Measurements from ENCODE around the gene PTPRN2. TPM values are rescaled to one million over a fixed set of nuclear protein-coding genes. Genes with fewer than 3 reads are reported as not detected.

Gene PTPRN2
- total RNA-seq, 1 donor from 2014 or later, result 0.33 TPM

DNA sequence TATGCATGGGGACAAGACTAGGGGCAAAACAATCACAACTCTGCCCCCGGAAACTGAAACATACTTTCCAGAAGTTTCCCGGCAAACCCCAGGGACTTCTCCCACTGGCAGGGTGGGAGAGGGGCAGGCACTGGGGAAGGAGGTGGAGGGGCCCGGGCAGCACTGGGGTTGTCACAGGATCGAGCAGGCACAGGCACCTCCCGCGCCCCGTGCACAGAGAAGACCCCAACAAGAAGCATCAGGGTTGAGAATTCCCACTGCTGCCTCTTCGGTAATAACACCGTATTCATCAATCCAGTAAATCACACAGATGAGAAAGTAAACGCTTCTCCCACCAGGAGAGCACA lies 490.5 kb downstream of the PTPRN2 start:
- peak; percentile 36 for DNase-seq (ENCODE audit: low spot score)

DNA sequence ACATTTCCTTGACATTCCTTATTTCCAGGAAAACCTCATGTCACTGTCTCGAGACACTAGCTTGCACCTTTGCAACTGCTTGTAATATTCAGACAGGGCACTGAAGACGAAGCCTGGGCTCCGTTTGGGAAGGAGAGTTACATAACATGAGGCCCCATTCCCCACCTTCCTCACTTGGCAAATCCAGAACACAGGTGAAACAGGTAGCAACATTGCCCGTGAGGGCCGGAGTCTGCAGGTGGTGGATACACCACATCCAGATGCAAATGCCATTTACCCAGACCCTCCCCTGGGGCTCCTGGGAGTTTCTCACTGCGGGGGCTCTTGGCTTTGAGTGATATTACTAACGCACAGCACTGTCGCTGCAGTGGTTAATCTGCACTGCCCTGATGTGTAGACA lies 491.0 kb downstream of the PTPRN2 start:
- no peak for ATAC-seq
- DNase-seq (ENCODE audit: low spot score), result peak; percentile 33

More for the DNA sequence above, 490.5 kb downstream of the PTPRN2 start:
- ATAC-seq, result no peak

DNA sequence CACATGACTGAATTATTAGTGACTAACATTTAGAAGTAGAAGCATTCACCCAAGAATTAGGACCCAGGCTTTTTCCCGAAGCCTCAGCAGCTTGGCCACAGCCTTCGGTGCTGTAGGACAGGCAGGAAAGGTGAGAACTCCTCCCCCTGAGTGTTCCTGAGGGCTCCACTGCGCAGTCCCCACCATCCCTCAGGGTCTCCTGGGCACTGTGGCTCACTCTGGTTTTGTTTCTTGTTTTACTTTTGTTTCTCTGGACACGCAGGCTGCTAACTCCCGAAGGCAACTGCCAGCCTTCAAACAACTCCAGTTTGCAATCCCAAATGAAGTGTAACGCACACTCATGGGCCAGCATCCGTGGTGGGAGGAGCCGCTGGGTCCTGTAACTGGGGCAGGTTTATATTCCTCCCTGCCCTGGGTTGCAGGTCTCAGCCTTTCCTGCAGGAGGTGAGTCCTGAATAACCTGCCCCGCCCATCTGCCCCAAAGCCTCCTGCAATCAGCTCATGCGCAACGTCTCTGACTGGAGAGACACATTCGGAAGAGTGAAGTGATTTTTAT lies 492.9 kb downstream of the PTPRN2 start:
- ATAC-seq, result no peak
- DNase-seq (ENCODE audit: low spot score), result peak; percentile 28

DNA sequence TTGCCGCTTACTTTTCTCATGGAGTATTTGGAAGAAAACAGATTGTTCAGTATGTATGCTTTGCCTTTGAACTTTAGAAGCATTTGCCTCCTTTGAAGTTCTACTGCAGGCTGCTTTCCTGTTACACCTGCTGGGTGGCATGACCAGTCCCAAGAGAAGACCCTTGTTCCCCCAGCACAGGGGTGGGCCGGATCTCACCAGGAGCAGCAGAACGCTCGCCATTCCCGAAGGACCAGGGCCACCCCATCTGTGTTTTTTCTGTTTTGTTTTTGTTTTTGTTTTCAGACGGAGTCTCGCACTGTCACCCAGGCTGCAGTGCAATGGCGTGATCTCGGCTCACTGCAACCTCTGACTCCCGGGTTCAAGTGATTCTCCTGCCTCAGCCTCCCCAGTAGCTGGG lies 493.6 kb downstream of the PTPRN2 start:
- ATAC-seq, result no peak
- DNase-seq (ENCODE audit: low spot score), result no peak

DNA sequence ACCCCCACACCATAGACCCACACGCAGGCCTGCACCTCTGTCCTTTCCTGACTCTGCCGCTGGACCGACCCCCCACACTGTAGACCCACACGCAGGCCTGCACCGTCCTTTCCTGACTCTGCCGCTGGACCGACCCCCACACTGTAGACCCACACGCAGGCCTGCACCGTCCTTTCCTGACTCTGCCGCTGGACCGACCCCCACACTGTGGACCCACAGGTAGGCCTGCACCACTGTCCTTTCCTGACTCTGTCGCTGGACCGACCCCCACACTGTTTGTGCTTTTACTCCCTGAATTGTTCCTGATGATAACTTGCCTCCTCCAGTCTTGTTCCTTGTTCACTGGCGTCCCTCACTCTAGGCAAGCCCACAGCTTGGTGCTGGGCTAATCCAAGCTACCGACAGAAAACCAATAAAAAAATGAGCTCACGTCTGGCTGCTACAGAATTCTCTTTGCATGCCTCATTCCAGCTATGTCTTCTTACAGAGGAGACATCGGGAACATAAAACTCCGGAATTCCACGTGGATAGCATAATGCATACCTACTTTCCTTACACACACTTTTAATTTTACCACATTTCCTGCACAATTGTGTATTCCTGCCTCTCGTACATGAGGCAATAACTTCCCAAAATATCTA lies 494.3 kb downstream of the PTPRN2 start:
- peak; percentile 14 for DNase-seq (ENCODE audit: low spot score)
- no peak for ATAC-seq

DNA sequence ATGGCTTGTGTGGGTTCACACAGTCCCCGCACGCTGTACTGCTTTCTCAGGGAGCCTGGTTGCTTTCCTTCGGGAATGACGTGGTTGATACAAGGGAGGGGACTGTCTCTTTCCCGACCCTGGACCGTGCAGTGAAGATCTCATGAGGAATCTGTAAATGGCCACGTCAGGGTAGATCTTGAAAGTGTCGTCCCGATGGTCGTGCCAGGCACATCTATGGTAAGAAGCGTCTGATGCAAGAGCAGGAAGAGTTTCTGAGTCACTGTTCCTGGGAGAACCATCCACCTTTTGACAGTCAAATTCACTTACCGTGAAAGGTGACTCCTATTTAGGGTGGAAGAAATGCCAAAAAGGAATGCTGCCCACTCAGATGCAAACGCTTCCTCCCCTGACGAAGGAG lies 500.4 kb downstream of the PTPRN2 start:
- DNase-seq (ENCODE audit: low spot score) (no peak), ATAC-seq (no peak)

DNA sequence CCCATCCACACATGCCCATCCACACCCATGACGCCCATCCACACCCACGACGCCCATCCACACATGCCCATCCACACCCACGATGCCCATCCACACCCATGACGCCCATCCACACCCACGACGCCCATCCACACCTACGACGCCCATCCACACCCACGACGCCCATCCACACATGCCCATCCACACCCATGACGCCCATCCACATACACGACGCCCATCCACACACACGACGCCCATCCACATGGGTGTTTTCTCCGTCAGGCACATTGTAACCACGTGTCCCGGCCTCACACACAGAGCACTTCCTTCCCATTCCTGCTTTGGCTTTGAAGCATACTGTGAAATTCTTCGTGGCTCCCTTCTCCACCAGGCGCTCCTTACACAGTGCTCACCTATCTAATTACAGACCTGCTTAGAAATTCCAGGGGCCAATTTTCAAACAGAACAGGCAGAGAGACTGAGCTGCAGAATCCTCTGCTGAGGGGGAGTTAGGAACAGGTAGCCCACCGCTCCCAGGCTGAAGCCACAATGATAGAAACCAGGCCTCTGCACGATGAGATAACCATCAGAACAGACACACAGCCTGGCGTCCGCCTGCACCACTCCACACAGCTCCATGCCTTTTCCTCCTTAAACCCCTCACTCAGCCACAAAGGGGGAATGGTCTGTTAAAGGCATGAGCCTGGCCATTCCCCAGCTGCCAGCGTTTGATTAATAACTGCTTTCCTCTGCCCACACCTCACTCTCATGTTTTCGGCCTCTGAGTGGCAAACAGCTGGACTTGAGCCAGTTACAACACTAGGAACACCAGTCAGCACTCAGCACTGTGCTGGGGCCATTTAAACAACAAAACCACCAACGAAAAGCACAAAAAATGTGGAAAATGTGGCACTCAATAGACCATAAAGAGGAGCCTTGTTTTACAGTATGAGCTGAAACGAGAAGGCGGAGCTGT lies 501.6 kb downstream of the PTPRN2 start:
- ATAC-seq (no peak), DNase-seq (ENCODE audit: low spot score) (no peak)

DNA sequence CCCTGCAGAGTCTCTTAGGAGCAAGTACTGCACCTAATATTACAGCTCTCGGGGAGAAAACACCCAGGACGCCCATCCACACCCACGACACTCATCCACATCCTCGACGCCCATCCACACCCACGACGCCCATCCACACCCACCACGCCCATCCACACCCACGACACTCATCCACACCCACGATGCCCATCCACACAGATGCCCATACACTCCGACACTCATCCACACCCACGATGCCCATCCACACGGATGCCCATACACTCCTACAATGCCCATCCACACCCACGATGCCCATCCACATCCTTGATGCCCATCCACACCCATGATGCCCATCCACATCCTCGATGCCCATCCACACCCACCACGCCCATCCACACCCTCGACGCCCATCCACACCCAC lies 503.1 kb downstream of the PTPRN2 start:
- ATAC-seq (no peak), DNase-seq (ENCODE audit: low spot score) (no peak)

DNA sequence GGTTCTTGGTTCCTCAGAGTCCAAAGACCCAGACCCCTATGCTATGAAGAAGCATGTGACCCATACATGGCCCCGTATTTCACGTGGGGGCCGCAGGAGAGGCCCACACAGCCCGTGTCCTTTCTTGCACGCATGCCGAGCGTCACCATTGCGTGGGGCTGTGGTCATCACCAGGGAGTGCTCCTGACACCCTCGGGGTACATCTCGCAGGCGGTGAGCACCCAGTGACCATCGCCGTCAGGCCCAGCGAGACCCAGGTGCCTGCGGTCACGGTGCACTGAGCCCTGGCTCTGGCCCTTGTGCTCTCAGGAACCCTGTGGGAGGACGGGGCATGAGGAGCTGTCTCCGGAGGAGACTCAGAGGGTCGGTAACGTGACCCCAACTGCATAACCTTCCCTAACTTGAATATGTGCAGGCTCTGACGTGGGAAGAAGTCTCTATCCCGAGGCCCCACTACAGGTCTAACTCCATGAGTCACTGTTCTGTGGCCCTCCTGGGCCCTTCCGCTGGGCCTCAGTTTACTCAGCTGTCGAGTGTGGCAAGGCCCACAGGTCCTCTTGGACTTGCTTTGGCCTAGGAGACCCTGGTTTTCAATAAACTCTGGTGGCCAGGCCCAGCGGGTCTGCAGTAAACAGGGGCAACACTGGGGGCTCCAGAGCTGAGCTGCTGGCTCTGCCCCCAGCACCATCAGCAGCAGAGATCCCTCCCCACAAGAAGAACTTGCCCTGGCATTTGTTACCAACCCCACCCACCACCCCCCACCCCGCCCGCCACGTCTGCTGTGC lies 503.9 kb downstream of the PTPRN2 start:
- no peak for ATAC-seq

DNA sequence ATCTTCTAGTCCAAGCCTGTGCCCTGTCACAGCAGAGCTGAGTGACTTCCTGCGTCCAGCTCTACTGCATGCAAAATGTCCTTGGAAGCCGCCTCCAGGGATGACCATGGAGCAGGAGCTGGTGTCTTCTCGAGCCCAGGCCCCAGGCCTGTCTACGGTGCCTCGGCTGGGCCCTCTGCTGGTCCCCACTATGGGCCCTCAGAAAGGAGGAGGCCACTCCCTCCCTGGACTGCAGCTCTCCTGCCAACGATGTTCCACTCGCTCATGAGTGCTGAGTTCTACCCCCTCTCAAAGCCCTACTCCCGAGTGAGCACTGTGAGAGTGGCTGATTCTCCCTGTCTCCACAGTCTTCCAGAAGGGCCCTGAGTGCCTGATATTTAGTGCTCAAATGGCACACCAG lies 504.9 kb downstream of the PTPRN2 start:
- DNase-seq (ENCODE audit: low spot score) (no peak), ATAC-seq (no peak)

More for the DNA sequence above, 503.9 kb downstream of the PTPRN2 start:
- no peak for DNase-seq (ENCODE audit: low spot score)

DNA sequence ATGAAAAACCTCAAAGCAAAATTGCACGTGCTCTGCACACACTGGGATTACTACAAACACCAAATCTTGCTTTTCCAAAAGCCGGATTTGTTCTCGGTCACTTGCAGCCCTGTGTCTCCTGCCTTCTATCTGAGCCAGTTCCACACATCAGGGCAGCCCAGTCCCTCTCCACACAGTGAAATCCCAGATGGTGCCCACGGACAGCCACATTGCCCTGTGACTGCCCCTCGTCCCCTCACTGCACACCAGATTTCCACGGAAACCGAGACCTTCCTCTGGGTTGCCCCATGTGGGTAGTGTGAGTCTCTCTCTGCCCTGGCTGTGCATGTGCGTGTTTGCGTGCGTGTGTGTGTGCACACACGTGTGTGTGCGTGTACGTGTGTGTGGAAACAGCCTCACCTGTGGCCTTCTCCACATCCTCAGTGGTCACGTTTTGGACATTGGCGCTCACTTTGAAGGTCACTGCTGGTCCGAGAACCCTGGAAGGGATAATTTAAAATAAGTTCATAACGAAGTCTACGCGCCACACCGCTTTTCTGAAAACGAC lies 506.7 kb downstream of the PTPRN2 start:
- ATAC-seq, result no peak

DNA sequence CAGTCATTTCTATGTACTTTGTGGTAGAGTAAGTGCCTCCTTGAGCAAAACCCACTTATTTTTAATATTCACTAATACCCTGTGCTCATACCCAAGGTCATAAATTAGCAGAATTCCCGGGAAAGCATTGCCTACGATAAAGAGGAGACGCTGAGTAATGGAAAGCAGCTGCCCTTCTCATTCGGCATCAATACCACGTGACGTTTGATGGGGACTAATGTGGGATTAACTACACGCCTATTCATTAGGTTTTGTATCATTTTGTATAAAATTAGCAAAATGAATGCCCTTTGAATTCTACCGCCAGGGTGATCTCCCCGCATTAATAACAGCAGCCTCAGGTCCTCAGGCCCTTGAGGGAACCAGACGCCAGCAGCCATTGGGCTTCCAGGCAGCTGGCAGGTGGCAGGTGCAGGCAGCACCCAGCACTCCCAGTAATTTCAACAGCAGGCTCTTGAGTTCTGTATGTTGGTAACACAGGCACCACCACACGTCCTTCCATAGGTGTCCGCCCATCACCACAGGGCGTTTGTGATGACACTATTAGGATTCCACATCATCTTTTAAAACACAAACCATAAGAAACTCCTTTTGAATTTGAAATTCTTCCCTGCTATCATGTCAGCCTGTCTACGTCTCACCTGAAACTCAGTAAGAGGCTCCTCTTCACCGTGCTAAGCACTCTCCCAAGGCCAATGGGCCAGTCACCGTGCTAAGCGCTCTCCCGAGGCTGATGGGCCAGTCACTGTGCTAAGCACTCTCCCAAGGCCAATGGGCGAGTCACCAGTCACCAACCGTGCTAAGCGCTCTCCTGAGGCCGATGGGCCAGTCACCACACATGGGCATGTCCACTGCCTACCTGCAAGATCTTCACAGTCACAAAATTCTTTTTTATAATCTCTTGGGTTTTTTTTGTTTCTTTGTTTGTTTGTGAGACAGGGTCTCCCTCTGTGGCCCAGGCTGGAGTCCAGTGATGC lies 509.4 kb downstream of the PTPRN2 start:
- no peak for DNase-seq (ENCODE audit: low spot score)
- ATAC-seq, result no peak

More for the DNA sequence above, 506.7 kb downstream of the PTPRN2 start:
- no peak for DNase-seq (ENCODE audit: low spot score)

DNA sequence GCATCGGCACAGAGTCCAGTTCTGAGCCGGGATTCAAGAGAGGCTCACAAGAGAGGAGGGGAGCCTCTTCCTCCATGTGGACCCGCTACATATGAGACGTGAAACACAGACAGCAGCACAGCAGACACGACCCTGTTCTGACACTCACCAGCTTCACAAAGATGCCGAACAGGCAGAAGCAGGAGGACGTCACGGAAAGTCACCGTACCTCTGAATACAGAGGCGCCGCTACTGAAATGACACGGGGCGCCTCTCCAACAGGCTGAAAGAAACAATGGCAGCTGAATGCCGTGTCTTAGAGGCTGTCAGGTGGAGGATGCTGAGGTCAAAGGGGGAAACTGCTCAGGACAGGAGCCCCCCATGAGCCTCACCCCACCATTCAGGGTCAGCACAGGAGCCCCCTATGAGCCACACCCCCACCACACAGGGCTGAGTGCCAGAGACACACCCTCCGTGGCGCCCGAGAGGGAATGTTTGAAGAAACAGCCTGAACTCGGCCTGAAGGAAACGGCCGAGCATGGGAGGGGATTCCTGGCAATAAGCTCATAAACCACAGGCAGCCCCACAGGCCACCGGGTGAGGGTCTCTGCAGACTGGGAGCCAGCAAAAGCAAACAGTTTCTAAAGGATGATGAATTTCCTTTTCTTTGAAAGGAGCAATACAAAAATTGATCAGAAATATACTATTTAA lies 510.3 kb downstream of the PTPRN2 start:
- no peak for DNase-seq (ENCODE audit: low spot score)
- ATAC-seq, result no peak

DNA sequence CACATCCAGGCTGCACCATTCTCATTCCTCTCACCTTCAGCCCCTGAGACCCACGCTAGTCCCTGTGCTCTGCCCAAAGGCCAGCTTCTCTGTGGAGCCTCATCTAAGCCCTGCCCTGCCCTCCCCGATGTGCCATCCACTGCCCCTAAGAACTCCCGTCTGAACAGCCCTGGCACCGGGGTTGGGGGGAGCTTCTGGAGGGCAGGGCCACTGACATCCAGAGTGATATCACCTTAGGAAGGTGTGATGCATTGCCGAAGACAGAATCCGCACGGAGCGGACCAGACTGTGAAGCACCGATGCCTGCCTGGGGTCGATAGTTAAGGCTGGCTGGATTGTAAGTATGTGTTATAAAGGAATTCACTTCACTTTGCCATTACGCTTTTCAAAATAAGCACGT lies 511.0 kb downstream of the PTPRN2 start:
- DNase-seq (ENCODE audit: low spot score), result no peak
- ATAC-seq, result no peak

DNA sequence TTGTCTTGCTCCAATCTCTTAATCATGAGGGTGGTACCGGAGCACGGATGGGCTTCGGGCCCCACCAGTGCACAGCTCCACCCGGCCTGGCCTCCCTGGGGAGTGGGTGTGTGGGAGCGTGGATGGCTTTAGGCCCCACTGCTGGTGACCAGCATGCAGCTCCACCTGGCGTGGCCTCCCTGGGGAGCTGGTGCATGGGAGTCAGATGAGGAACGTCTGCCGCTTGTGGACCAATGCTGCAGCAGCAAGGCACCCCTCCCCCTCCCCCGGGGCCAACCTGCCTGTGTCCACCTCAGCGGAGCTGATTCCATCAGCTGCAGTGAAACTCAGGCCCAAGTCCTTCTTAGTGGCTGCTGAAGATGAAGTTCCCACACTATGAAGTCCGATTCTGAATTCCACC lies 511.4 kb downstream of the PTPRN2 start:
- ATAC-seq (no peak), DNase-seq (ENCODE audit: low spot score) (no peak)

DNA sequence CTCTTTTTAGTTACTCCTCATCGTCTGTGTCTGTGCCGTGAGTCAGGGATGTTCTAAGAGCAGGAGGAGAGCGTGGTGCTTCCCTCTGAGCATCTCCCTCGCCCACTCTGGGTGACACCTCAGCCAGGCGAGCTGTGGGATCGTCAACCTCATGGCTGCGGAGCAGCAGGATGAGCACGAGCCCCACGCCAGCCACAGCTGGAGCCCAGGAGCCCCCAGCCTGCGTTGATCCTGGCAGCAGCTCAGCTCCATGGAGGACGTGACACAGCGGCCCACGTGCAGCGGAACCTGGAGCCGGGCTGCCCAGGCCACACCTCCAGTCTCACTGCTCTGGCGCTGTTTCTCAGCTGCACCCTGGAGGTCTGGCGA lies 512.0 kb downstream of the PTPRN2 start:
- DNase-seq (ENCODE audit: low spot score), result no peak
- ATAC-seq, result no peak

DNA sequence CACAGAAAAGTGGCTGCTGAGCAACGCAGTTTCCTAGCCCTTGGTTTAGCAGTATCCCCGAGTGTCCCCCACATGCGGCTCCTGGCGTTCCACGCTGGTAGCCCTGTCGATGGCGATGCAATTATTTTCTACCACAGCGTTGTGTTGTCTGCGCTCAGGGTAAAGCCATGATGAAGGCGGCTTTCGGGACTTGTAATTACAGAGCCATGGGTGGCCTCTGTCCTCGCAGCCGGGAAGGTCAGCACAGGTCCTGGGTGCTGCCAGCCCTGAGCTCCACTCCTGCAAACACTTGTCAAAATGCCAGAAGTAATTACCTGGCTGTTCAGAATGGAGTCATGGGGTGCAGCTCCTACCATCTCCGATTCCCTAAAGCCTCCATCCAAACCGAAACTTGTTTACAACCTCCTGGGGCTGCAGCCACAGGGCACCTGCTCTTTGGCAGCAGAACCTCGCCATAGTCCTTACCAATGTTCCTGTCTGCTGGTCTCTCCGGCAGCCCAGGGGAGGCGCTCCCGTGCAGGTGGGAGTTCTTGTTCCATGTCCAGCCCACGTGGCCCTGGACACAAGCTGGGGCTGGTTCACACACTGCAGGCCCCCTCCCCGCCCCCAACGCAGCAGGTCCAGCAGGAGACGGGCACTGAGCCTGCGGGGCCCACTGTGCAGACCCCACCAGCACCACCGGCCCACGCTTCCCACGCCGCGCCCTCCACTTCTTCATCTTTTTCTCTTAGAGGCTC lies 512.6 kb downstream of the PTPRN2 start:
- DNase-seq (ENCODE audit: low spot score) (no peak), ATAC-seq (no peak)
